Esophagus muscularis mucosa (tissue), 3 donors: ENCODE measurements around the gene IRAG1.

Experiments
- POLR2A ChIP-seq: fragments of 450-650 bp; IDR thresholded peaks from one replicate; pipeline ENCODE4 v1.6.1; 2017; ENCODE audit warnings: antibody characterized with exemption, moderate library complexity, mild to moderate bottlenecking, low read depth
- TF ChIP-seq, protein P1 (sequence below), 3 experiments: fragments of 200-600 bp in 2 of 3; fragments of 450-650 bp in 1 of 3; sonication (generic) in 2 of 3; IDR thresholded peaks; one replicate each; pipeline ENCODE4 v1.5.1; 2017 to 2019; ENCODE audit warnings: antibody characterized with exemption in 3 of 3, mild to moderate bottlenecking in 2 of 3, moderate library complexity in 1 of 3

DNA sequence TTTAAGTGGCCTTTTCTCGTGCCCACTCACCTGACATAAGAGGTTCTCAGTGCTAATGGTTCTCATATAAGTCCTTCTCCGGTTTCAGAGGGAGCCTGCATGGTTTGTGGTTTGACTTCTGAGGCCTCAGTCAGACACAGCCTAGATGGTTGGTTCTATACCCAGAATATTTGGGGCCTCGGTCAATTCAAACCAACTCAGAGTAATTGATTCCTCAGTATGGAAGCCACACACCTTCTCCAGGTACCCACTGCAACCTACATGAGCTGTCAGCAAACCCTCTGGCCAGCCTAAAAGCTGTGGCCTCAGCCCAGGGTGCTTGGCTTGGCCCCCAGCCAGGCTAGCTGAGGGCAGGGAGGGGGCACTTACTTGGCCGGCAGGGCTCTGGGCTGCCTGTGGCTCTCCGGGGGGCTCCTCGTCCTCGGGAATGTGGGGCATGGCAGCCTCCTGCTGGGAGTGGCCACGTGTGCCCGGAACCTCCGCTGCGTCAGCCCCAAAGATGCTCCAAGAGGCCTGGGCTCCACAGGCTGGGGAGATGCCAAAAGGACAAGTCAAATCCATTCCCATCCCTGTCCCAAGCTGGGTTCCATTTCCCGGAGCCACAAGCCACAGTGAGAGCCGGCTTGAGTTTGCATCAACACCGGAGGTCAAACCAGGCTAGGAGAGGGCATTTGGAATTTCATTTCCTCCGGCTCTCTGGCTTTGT, 41.7 kb downstream of the IRAG1 start:
- TF ChIP-seq, protein P1, sequence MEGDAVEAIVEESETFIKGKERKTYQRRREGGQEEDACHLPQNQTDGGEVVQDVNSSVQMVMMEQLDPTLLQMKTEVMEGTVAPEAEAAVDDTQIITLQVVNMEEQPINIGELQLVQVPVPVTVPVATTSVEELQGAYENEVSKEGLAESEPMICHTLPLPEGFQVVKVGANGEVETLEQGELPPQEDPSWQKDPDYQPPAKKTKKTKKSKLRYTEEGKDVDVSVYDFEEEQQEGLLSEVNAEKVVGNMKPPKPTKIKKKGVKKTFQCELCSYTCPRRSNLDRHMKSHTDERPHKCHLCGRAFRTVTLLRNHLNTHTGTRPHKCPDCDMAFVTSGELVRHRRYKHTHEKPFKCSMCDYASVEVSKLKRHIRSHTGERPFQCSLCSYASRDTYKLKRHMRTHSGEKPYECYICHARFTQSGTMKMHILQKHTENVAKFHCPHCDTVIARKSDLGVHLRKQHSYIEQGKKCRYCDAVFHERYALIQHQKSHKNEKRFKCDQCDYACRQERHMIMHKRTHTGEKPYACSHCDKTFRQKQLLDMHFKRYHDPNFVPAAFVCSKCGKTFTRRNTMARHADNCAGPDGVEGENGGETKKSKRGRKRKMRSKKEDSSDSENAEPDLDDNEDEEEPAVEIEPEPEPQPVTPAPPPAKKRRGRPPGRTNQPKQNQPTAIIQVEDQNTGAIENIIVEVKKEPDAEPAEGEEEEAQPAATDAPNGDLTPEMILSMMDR (IDR thresholded peaks at IDR 0.05): no peak
- TF ChIP-seq POLR2A: no peak
